A673 (cell line): ENCODE results near the gene GID4. TPM values are rescaled to one million over a fixed set of nuclear protein-coding genes. Genes with fewer than 3 reads are reported as not detected.

Source experiments
- BruUV-seq: library from RNA; stranded (reverse); fragments of 400-500 nt; replicated peaks from 2 replicates; lab custom pipeline; 2021; lab: Mats Ljungman, UMichigan
- CTCF ChIA-PET: fragments of 300-600 bp; sonication (Branson Sonifier 250); formaldehyde crosslinking; loops from one replicate; lab custom pipeline; 2022; ENCODE audit warnings: antibody characterized with exemption; lab: Charles Lee
- POLR2A ChIA-PET: fragments of 300-600 bp; sonication (Branson Sonifier 250); formaldehyde crosslinking; loops from one replicate; lab custom pipeline; 2022; ENCODE audit warnings: antibody characterized with exemption; ENCODE audit not compliant: low non-redundant PET; lab: Charles Lee
- DNase-seq: peaks from one replicate; pipeline ENCODE4 v3.0.0-alpha.2; 2015; ENCODE audit warnings: low spot score
- H3K27ac ChIP-seq: fragments of 200-600 bp; sonication (generic); 2 replicates; pipeline ENCODE4 v1.5.1; 2016; ENCODE audit warnings: mixed run types, low read depth, mild to moderate bottlenecking, mixed read lengths, antibody characterized with exemption, low read length; ENCODE audit not compliant: poor library complexity, severe bottlenecking
- H3K27me3 ChIP-seq: fragments of 200-600 bp; sonication (generic); replicated peaks from 2 replicates; pipeline ENCODE4 v1.6.1; 2017; ENCODE audit warnings: mixed run types, low read depth, mild to moderate bottlenecking, mixed read lengths, antibody characterized with exemption, low read length; ENCODE audit not compliant: insufficient read depth, poor library complexity
- H3K36me3 ChIP-seq: fragments of 200-600 bp; sonication (generic); 2 replicates; pipeline ENCODE4 v1.6.1; 2016; ENCODE audit warnings: mixed run types, mild to moderate bottlenecking, mixed read lengths, antibody characterized with exemption, low read length; ENCODE audit not compliant: insufficient read depth, poor library complexity, severe bottlenecking
- H3K4me1 ChIP-seq: fragments of 200-600 bp; sonication (generic); 2 replicates; pipeline ENCODE4 v1.6.1; 2017; ENCODE audit warnings: mixed run types, mild to moderate bottlenecking, mixed read lengths, antibody characterized with exemption, low read length; ENCODE audit not compliant: insufficient read depth, poor library complexity, severe bottlenecking
- H3K4me3 ChIP-seq: fragments of 200-600 bp; sonication (generic); 2 replicates; pipeline ENCODE4 v1.5.1; 2016; ENCODE audit warnings: low read depth, mixed run types, mild to moderate bottlenecking, mixed read lengths, low read length; ENCODE audit not compliant: poor library complexity, severe bottlenecking
- H3K9me3 ChIP-seq: fragments of 200-600 bp; sonication (generic); 2 replicates; pipeline ENCODE4 v1.6.1; 2016; ENCODE audit warnings: mixed run types, low read depth, mild to moderate bottlenecking, mixed read lengths, antibody characterized with exemption, low read length; ENCODE audit not compliant: poor library complexity, severe bottlenecking
- CTCF ChIP-seq: fragments of 300-800, 200-600 bp; sonication (generic); conservative IDR thresholded peaks from 2 replicates; pipeline ENCODE4 v1.5.1; 2017; ENCODE audit warnings: low read depth, mild to moderate bottlenecking, antibody characterized with exemption, low read length, moderate library complexity, mixed read lengths
- EZH2 ChIP-seq: fragments of 200-600 bp; sonication (generic); IDR thresholded peaks from 2 replicates; pipeline ENCODE4 v1.6.1; 2017; ENCODE audit warnings: borderline replicate concordance, low read depth, mild to moderate bottlenecking, mixed read lengths, antibody characterized with exemption, low read length; ENCODE audit not compliant: poor library complexity, severe bottlenecking
- intact Hi-C: fragments of 100-400 bp; cut with micrococcal nuclease; formaldehyde crosslinking; loops from one replicate; pipeline ENCODE4 v1.10.0; 2022; ENCODE audit not compliant: unreplicated experiment
- total RNA-seq: library from RNA; stranded (reverse); gene quantifications from 2 replicates; pipeline ENCODE4 v1.2.3, GENCODE V29; 2021

GID4 gene
- total RNA-seq, 1 experiment from 2014 or later, result 14.0 TPM

DNA sequence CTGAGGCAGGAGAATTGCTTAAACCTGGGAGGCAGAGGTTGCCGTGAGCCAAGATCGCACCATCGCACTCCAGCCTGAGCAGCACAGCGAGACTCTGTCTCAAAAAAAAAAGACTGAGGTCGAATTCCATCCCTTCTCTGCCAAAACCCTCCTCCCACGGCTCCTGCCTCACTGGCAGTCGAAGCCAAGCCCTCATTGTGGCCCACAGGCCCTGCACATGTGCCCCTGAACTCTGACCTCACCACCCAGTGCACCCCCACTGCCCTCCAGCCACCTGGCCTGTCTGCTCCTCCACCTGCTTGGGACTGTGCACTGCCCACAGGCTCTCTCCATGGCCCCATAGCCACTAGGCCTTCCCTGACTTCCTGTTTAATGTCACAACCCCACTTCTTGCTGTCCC, 76.3 kb downstream of the GID4 start:
- Histone ChIP-seq H3K4me1 (no peaks in the 10 kb centered on the region), H3K27ac (no peak overlapping the region), H3K4me3 (no peak overlapping the region), H3K9me3 (no peaks in the 10 kb centered on the region), H3K36me3 (no peaks in the 10 kb centered on the region), H3K27me3 (no peaks in the 10 kb centered on the region)
- POLR2A ChIA-PET, result no interaction called here
- BruUV-seq, result no TSS peak
- CTCF ChIA-PET, result no interaction called here
- no peak for DNase-seq
- intact Hi-C loops, result no loop called here
- no peak for TF ChIP-seq EZH2
- TF ChIP-seq CTCF, result no peak

DNA sequence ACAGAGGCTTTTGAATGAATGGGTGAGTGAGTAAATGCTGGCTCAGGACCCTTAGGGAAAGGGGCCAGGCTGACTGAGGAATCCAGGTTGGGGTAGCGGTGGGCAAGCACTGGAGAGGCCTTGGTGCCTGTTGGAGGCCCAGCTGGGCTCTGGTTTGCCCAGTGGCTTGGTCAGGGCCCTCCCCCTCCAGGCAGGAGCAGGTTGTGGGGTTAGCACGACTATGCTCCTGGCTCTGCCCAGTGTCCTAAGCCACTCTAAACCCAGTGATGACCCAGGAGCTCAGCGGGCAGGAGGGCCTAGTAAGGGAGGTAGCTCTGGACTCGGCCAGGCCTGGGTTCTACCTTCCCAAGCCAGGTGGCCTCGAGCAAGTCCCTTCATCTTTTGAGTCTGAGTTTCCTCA, 76.9 kb downstream of the GID4 start:
- H3K4me3 ChIP-seq, result no peak overlapping the region
- CTCF ChIA-PET, result no interaction called here
- no peak for TF ChIP-seq EZH2
- no peak for TF ChIP-seq CTCF

GRCh38 chr17:18117533-18117932, 78.3 kb downstream of the GID4 start:
- Histone ChIP-seq H3K36me3 (no peaks in the 10 kb centered on the region), H3K4me3 (no peak overlapping the region), H3K27me3 (no peaks in the 10 kb centered on the region), H3K4me1 (no peaks in the 10 kb centered on the region), H3K27ac (no peak overlapping the region), H3K9me3 (no peaks in the 10 kb centered on the region)
- no TSS peak for BruUV-seq
- ChIA-PET CTCF (no interaction called here), POLR2A (no interaction called here)
- no peak for DNase-seq
- intact Hi-C loops, result no loop called here
- no peak for TF ChIP-seq EZH2
- no peak for TF ChIP-seq CTCF

More for the DNA sequence above, 76.9 kb downstream of the GID4 start:
- no peak overlapping the region for H3K27ac ChIP-seq
- DNase-seq, result no peak
- H3K9me3 ChIP-seq, result no peaks in the 10 kb centered on the region
- H3K4me1 ChIP-seq, result no peaks in the 10 kb centered on the region
- BruUV-seq, result no TSS peak
- intact Hi-C loops, result no loop called here
- H3K36me3 ChIP-seq, result no peaks in the 10 kb centered on the region
- H3K27me3 ChIP-seq, result no peaks in the 10 kb centered on the region
- POLR2A ChIA-PET, result no interaction called here

Other genes with a start within 250 kb of the GID4 start
- 240 and 328 TPM in 2 replicates for gene SREBF1, start 202.4 kb upstream of the GID4 start, total RNA-seq
- gene TOM1L2, start 67.0 kb upstream of the GID4 start, total RNA-seq, result 10.0 and 15.2 TPM in 2 replicates
- 1.0 and 2.0 TPM in 2 replicates for gene DRC3, start 66.5 kb upstream of the GID4 start, total RNA-seq
- gene ATPAF2, start 240 bp upstream of the GID4 start, total RNA-seq, result 30.5 and 33.7 TPM in 2 replicates
- gene DRG2, start 48.5 kb downstream of the GID4 start, total RNA-seq, result 42.7 and 48.4 TPM in 2 replicates
- gene MYO15A, start 69.3 kb downstream of the GID4 start, total RNA-seq, result 0.28 and 0.44 TPM in 2 replicates
- 119 and 124 TPM in 2 replicates for gene ALKBH5, start 144.4 kb downstream of the GID4 start, total RNA-seq
- 30.2 and 39.8 TPM in 2 replicates for gene LLGL1, start 186.2 kb downstream of the GID4 start, total RNA-seq
- gene FLII, start 219.3 kb downstream of the GID4 start, total RNA-seq, result 169 and 200 TPM in 2 replicates
- 8.1 and 10.4 TPM in 2 replicates for gene MIEF2, start 221.3 kb downstream of the GID4 start, total RNA-seq